ENCODE results near the gene EPN2. TPM values are rescaled to one million over a fixed set of nuclear protein-coding genes. Genes with fewer than 3 reads are reported as not detected.

EPN2 gene
- total RNA-seq, 2 donors from 2014 or later, result 8.4 to 13.4 TPM

DNA sequence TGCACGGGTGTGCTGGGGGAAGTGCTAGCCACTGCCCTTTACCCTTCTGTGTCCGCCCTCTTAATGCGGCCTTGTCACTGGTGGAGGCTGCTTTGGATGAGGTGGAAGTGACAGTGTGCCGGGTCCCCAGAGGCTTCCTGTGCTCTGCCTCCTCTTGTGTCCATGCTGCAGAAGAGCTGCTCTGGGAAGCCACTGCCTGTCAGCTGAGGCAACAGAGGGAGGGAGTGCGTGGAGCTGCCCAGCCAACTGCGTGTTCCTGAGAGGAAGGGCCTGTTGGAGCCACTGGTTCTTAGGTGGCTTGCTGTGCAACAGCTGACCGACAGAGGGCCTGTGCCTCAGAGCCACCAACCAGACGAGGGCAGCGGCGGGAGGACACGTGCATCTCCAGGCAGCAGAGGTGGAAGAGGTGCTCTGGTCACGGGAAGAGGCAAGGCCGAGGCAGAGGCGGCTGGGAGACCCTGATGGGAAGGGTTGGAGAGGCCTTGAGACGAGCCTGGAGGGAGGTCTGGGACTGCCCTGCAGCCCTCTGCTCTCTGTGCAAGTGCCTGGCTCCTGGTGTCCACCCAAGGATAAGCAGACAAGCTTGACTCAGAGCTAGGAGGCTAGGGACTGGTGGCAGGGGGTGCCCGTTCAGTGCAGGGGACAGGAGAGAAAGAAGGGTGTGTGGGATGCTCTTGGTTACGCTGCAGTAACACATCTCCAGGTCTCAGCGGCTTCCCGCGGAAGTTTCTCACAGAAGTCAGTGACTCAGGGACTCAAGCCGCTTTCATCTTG, 100.0 kb downstream of the EPN2 start:
- Mint-ChIP-seq H3K27me3 (peaks cover 26% of the 10 kb centered on the region), H3K36me3 (ENCODE audit: low read depth) (no peaks in the 10 kb centered on the region), H3K4me1 (peaks cover 5% of the 10 kb centered on the region), H3K9me3 (no peaks in the 10 kb centered on the region), H3K4me3 (no peak overlapping the region), H3K27ac (no peak overlapping the region)
- ATAC-seq (replicated peaks), result no peak

DNA sequence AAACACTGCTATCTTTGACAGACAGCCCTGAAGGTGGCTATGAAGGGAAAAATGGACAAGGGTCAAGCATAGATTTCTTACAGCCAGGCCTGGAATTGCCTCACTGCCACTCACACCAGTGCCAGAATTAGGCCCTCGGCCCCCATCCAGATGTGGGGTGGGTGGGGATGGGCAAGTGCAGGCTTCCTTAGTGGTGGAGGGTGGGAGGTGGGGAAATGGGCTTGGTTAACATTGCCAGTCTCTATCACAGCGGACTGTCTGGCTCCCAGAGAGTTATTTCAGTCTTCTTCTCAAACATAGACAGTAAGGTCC, 100.5 kb downstream of the EPN2 start:
- Mint-ChIP-seq H3K27me3 (peaks cover 24% of the 10 kb centered on the region), H3K27ac (no peak overlapping the region), H3K36me3 (ENCODE audit: low read depth) (no peaks in the 10 kb centered on the region), H3K9me3 (no peaks in the 10 kb centered on the region), H3K4me1 (peaks cover 2% of the 10 kb centered on the region), H3K4me3 (no peak overlapping the region)
- peak; percentile 21 for ATAC-seq (replicated peaks)

DNA sequence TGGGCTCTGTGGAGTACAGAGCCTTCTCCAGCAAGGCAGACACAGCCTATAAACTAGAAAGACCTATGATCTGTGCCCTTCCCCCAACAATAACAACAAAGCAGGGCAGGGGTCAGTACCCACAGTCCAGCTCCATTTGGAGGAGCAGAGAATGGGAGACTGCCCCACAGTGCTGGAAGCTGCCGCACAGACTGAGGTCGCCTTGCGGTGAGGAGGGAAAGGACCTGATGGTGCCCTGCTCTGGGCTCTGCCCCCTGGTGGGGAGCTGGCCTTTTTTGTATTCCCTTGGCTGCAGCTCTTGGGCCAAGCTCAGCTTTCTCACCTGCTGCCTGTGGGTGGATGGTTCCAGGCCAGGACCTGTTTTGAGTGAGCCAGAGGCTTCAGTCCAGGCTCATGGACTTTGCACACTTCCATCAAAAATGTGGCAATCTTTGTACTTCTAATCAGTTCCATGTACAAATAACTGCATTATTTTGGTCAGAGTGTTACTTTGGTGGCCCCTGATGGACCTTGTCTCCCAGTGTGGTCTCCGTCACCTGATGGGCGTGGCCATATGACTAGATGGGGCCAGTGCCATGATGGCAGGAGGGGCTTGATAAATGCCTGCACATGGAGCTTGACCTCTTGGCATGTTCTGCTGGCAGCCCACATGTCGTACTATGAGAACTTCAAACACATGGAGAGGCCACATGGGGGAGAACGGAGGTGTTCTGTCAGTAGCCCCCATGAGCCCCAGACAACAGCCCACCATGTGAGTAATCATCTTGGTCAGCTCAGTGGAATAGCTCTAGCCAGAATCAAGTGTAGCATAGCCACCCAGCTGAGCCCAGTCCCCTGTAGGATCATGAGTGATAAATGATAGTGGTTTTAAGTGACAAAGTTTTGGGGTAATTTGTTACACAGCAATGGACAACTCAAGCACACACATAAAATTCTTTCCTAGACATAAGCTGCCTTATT, 101.1 kb downstream of the EPN2 start:
- H3K4me3 Mint-ChIP-seq, result no peak overlapping the region
- ATAC-seq (replicated peaks), result peak; percentile 89
- no peaks in the 10 kb centered on the region for H3K9me3 Mint-ChIP-seq
- H3K36me3 Mint-ChIP-seq (ENCODE audit: low read depth), result no peaks in the 10 kb centered on the region
- no peaks in the 10 kb centered on the region for H3K4me1 Mint-ChIP-seq
- H3K27ac Mint-ChIP-seq, result no peak overlapping the region
- H3K27me3 Mint-ChIP-seq, result peaks cover 22% of the 10 kb centered on the region

DNA sequence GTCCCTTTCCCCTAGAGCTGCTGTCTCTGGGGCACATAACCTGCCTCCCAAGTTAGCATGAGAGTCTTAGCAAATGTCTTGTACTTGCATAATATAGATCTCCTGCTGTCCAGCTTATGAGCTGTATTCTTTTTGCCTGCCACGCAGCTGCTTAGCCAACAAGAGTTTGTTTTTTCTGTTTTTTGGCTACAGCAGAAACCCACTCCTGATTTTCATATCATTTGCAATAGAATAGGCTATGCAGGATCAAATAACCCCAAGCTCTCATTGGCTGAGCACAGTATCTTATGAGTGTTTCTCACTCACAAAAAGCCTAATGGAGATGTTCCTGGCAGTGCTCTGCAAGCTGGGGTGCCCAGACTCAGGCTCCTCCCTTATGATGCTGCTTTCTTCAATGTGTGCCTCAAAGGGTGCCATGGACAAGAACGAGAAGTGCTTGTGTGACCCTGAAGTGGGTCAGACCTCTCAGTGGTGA, 102.2 kb downstream of the EPN2 start:
- Mint-ChIP-seq H3K4me1 (no peaks in the 10 kb centered on the region), H3K9me3 (no peaks in the 10 kb centered on the region), H3K27me3 (peaks cover 22% of the 10 kb centered on the region), H3K4me3 (no peak overlapping the region), H3K27ac (no peak overlapping the region), H3K36me3 (ENCODE audit: low read depth) (no peaks in the 10 kb centered on the region)
- no peak for ATAC-seq (replicated peaks)

DNA sequence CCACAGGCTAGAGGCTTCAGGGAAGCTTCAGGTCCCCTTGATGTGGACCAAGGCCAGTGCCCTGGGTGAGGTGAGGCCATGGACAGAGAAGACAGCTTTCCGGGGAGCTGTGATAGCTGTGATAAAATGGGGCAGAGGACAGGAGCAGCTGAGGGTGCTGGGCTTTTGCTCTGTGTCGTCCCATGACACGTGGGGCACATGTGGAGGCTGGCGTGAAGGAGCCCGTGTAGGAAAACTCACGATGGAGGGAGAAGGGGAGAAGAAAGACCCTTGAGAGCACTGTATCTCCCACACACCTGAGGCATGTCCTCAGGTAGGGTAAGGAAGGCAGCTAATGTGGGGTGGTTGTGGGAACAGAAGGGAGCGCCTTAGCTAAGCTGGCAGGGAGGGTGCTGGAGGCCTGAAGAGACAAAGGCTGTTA, 104.1 kb downstream of the EPN2 start:
- Mint-ChIP-seq H3K4me1 (no peaks in the 10 kb centered on the region), H3K27ac (no peak overlapping the region), H3K4me3 (no peak overlapping the region), H3K36me3 (ENCODE audit: low read depth) (no peaks in the 10 kb centered on the region), H3K9me3 (no peaks in the 10 kb centered on the region), H3K27me3 (peaks cover 22% of the 10 kb centered on the region)
- no peak for ATAC-seq (replicated peaks)

DNA sequence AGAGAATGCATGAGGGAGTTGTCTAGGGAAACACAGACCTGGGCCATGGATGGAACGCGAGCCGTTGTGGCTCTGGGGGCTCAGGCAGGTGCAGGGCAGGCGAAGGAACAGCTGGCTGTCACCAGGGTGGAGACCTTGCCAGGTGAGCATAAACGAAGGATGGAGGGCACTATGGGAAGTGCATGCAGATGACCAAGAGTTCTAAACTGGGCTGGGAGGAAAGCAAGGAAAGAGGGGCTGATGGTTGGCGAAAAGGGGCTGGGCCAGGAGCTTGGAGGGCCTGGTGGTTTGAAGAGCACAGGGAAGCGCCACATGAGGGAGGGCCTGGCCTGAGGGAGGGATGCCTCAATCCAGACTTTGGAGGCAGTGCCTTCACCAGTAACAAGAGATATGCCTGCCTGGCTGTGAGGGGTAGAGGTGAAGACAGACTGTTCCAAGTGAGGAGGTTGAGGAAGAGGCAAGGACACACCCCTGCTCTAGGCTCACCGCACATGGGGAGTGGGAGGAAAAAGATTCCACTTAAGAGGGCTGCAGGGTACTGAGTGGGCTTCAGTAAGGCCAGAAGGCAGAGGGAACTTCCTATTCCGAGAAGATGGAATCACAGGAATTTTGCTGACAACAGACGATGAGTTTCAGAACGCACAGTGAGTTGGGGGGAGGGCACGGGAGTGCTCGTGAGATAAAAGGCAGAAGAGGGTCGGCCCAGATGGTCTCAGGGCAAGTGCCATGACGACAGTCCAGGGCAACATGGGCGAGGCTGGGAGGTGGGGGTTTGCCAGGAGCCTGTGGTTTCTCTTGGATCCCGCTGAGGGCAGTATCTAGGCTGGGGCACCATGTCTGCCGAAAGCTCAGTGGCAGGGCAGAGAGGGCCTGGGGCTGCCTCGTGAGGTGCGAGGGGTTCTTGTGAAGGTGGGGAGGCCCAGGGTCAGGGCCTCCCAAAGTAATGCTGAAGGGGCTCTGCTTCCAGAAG, 104.8 kb downstream of the EPN2 start:
- Mint-ChIP-seq H3K27ac (no peak overlapping the region), H3K4me3 (no peak overlapping the region), H3K36me3 (ENCODE audit: low read depth) (no peaks in the 10 kb centered on the region), H3K27me3 (peaks cover 22% of the 10 kb centered on the region), H3K4me1 (no peaks in the 10 kb centered on the region), H3K9me3 (no peaks in the 10 kb centered on the region)
- no peak for ATAC-seq (replicated peaks)

DNA sequence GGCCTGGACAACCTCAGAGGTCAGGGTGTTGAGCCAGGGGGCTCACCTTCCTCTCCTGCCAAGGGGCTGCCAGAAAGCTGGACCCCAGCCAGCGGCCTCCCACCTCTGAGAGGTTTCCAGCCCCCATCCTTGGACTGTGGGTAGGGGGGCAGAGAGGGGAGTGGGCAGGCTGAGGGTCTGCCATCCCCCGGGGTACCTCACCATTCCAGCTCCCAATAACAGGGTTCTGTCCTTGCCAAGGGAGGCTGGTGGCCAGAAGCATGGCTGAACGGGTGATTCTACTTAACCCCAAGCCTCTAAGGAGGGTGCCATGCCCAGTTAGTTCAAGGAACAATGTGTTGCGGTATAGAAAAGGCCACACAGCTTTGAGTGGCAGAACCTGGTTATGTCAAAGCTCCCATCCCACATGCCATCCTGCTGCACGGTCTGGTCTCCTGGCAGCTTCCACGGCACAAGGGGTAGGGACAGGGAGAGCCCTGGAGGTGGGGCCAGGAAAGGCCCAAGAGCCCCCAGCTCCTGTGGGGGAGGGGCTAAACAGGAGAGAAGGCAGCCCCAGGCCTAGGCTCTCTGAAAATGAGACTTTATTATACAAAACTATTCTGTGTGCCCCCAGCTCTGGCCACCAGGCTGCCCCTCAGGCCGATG, 105.6 kb downstream of the EPN2 start:
- Mint-ChIP-seq H3K4me3 (no peak overlapping the region), H3K4me1 (no peaks in the 10 kb centered on the region), H3K27me3 (peaks cover 19% of the 10 kb centered on the region), H3K36me3 (ENCODE audit: low read depth) (no peaks in the 10 kb centered on the region), H3K9me3 (no peaks in the 10 kb centered on the region), H3K27ac (no peak overlapping the region)
- no peak for ATAC-seq (replicated peaks)

DNA sequence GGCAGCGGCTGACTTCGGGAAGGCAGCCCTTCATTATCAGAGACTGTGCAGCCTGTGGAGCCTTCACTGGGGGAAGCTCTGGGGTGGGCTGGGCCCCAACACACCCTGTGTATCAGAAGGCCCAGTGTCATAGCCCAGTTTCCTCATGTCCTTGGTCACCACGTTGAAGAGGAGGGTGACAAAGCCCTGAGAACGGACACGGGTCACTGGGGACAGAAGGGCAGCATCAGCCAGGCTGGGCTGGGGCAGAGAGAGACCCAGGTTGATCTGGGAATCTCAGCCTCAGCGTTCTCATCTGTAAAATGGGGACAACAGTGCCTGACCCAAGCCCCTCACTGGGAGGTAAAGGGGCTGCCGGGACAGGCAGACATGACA, 106.1 kb downstream of the EPN2 start:
- Mint-ChIP-seq H3K9me3 (no peaks in the 10 kb centered on the region), H3K4me1 (no peaks in the 10 kb centered on the region), H3K36me3 (ENCODE audit: low read depth) (no peaks in the 10 kb centered on the region), H3K27me3 (peaks cover 19% of the 10 kb centered on the region), H3K4me3 (no peak overlapping the region), H3K27ac (no peak overlapping the region)
- no peak for ATAC-seq (replicated peaks)

DNA sequence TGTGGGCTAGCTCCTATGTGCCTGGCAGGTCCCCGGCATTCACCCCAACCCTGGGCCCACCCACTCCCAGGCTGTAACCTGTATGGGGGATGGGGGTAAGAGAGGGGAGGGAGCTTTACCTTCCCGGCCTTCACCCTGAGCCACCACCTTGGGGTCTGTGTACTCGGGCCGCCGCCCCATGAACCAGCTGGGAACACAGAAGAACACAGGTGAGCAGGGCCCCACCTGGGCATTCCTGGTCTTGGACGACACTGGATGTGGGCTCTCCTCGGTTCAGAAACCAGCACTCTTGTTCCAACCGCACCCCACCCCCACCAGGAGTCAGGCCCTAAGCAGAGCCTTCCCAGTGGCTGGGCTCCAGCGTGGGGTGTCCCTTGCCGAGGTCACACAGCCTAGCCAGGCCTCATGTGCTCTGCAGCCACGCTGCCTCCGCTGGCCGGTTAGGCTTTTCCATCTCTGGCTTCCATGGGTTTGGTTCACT, 106.5 kb downstream of the EPN2 start:
- H3K4me3 Mint-ChIP-seq, result no peak overlapping the region
- ATAC-seq (replicated peaks), result no peak
- no peaks in the 10 kb centered on the region for H3K4me1 Mint-ChIP-seq
- H3K36me3 Mint-ChIP-seq (ENCODE audit: low read depth), result no peaks in the 10 kb centered on the region
- H3K27me3 Mint-ChIP-seq, result peaks cover 19% of the 10 kb centered on the region
- H3K9me3 Mint-ChIP-seq, result no peaks in the 10 kb centered on the region
- H3K27ac Mint-ChIP-seq, result no peak overlapping the region

DNA sequence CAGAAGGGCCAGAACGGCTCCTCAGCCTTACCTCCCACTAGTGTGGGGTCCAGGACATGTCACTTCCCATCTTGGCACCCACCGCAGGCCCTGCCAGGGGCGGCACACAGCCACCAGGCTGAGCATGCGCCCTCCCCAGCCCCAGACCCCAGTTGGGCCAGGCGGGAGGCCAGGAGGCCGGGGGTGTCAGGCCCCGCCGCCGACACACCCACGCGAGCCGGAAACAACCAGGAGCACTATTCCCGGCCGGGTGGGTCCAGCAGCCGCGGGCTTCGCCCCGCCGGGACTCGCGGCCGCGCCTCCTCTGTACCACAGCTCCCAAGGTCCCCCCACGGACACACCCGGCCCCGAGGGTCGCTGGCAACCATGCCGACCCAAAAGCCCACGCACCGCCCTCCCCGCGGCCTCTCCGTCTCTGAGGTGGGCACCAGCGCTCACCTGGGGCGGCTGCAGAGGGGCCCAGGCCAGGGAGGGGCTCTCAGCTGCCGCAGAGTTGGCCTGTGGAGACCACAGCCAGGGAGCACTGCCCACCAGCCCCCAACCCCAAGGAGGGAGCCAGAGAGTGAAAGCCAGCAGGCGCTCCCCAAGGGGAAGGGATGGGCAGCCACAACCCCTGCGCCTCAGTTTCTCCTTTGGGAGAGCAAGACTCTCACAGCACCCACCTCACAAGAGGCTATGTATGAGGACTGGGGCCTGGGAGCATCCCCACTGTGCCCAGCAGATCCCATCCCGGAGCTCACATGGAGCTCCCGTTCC, 107.3 kb downstream of the EPN2 start:
- Mint-ChIP-seq H3K27me3 (peaks cover 15% of the 10 kb centered on the region), H3K4me3 (no peak overlapping the region), H3K9me3 (no peaks in the 10 kb centered on the region), H3K36me3 (ENCODE audit: low read depth) (no peaks in the 10 kb centered on the region), H3K27ac (no peak overlapping the region), H3K4me1 (no peaks in the 10 kb centered on the region)
- ATAC-seq (replicated peaks), result no peak

DNA sequence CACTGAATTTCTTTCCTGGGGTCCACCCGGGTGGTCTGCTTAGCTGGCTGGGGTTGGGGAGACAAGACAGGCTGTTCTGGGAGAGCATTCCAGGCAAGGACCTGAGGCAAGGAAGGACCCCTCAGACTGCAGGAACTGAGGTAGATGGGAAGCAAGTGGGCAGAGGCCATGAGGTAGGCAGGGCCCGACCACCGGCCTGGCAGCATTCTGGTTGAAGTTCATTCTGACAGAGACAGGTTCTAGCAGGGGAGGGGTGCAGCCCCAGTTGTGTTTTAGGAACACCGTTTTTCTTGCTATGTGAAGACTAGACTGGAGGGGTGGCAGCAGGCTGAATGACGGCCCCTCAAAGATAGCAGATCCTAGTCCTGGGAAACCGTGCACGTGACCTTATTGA, 107.9 kb downstream of the EPN2 start:
- Mint-ChIP-seq H3K9me3 (no peaks in the 10 kb centered on the region), H3K36me3 (ENCODE audit: low read depth) (no peaks in the 10 kb centered on the region), H3K27me3 (peaks cover 16% of the 10 kb centered on the region), H3K4me3 (no peak overlapping the region), H3K4me1 (no peaks in the 10 kb centered on the region), H3K27ac (no peak overlapping the region)
- ATAC-seq (replicated peaks), result no peak

DNA sequence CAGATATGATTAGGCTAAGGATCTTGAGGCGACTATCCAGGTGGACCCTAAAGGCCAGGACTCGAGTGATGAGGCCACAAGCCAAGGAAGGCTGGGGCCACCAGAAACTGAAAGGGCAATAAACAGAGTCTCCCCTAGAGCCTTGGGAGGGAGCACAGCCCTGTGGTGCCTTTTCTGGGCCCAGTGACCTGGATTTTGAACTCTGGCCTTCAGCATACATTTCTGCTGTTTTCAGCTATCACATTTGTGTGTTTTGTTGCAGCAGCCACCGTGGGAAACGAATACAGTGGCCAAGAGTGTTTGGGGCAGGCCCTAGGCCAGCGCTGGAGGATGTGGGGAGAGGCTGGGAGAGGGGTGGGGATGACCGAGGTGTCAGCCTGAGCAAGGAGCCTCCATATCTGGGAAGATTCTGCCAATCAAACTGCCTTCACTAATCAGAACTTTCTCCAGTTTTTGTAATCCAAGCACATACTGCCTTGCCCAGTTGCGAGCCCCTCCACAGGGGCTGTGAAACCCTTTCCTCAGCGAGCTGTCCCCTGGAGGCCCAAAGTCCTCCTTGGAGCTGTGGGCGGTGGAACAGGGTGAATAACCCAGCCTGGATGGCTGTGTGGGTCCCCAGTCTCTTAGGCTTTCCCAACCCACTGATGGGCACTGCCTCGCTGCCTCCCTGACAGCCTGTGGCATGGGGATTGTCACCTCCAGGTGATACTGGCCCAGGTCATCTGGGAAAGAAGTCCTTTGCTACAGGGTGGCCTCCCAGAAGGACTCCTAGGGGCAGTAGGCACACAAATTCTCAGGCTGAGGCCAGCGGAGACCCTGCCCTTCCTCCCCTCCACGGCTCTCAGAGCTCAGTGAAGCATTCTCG, 108.6 kb downstream of the EPN2 start:
- no peak overlapping the region for H3K27ac Mint-ChIP-seq
- no peak for ATAC-seq (replicated peaks)
- H3K4me1 Mint-ChIP-seq, result no peaks in the 10 kb centered on the region
- no peaks in the 10 kb centered on the region for H3K36me3 Mint-ChIP-seq (ENCODE audit: low read depth)
- peaks cover 16% of the 10 kb centered on the region for H3K27me3 Mint-ChIP-seq
- no peaks in the 10 kb centered on the region for H3K9me3 Mint-ChIP-seq
- no peak overlapping the region for H3K4me3 Mint-ChIP-seq
